GM12878 (cell line): ENCODE results near the gene CYP4A22. TPM values are rescaled to one million over a fixed set of nuclear protein-coding genes. Genes with fewer than 3 reads are reported as not detected.

ENCODE experiments used
- ATAC-seq: fragments of 200-7000 bp; cut with Tn5 transposase; 3 replicates; pipeline ENCODE4 v1.9.1; 2020; ENCODE audit warnings: mild to moderate bottlenecking, moderate library complexity
- BruUV-seq: library from RNA; stranded (reverse); fragments of 400-500 nt; replicated peaks from 2 replicates; lab custom pipeline; 2021; lab: Mats Ljungman, UMichigan
- CTCF ChIA-PET: fragments of 300-600 bp; sonication (Branson Sonifier 250); formaldehyde crosslinking; extraction: SDS; loops from one replicate; lab custom pipeline; 2021; ENCODE audit warnings: inconsistent platforms; lab: Yijun Ruan, JAX
- POLR2A ChIA-PET: fragments of 350-600 bp; formaldehyde crosslinking; extraction: SDS; loops from one replicate; lab custom pipeline; 2021; ENCODE audit warnings: inconsistent platforms; lab: Charles Lee
- RAD21 ChIA-PET: fragments of 300-600 bp; sonication (Branson Sonifier 250); formaldehyde crosslinking; loops from one replicate; lab custom pipeline; 2023; ENCODE audit warnings: antibody characterized with exemption; ENCODE audit not compliant: unreplicated experiment; lab: Charles Lee
- SMC1A ChIA-PET: fragments of 300-600 bp; sonication (Branson Sonifier 250); formaldehyde crosslinking; loops from one replicate; lab custom pipeline; 2023; ENCODE audit not compliant: unreplicated experiment, uncharacterized antibody; lab: Charles Lee
- DNase-seq: peaks from one replicate; pipeline ENCODE4 v3.0.0-alpha.2; 2011; ENCODE audit warnings: low read depth, low spot score
- FAIRE-seq: peaks from 3 replicates; lab custom pipeline; 2011; peaks lifted over from hg19 to GRCh38; lab: Jason Lieb, UNC
- H2AFZ ChIP-seq: 2 replicates; pipeline ENCODE4 v1.6.0; 2011; ENCODE audit warnings: low read depth, low read length, control low read depth; ENCODE audit not compliant: control insufficient read depth
- H3K27ac ChIP-seq: 2 replicates; pipeline ENCODE4 v1.5.1; 2011; ENCODE audit warnings: control low read depth; ENCODE audit not compliant: control insufficient read depth, insufficient read depth
- H3K27me3 ChIP-seq, 2 experiments: replicated peaks in 1 of 2; 2 replicates each; pipeline versions ENCODE4 v1.6.0 to v1.6.1; 2011; ENCODE audit warnings: low read length in 1 of 2; ENCODE audit not compliant: control insufficient read depth in 2 of 2, insufficient read depth in 2 of 2
- H3K36me3 ChIP-seq, 2 experiments: 2 replicates each; pipeline ENCODE4 v1.5.1; 2011; ENCODE audit warnings: low read length in 1 of 2; ENCODE audit not compliant: control insufficient read depth in 2 of 2, insufficient read depth in 2 of 2
- H3K4me1 ChIP-seq: 2 replicates; pipeline ENCODE4 v1.6.1; 2011; ENCODE audit warnings: mild to moderate bottlenecking, low read length, moderate library complexity, mixed read lengths; ENCODE audit not compliant: control insufficient read depth, insufficient read depth
- H3K4me2 ChIP-seq: 2 replicates; pipeline ENCODE4 v1.6.0; 2011; ENCODE audit warnings: control low read depth; ENCODE audit not compliant: control insufficient read depth, insufficient read depth
- H3K4me3 ChIP-seq: fragments of 200-600 bp; sonication (generic); 2 replicates; pipeline ENCODE4 v1.5.1; 2016
- H3K79me2 ChIP-seq: 2 replicates; pipeline ENCODE4 v1.6.0; 2011; ENCODE audit warnings: low read length; ENCODE audit not compliant: control insufficient read depth, insufficient read depth
- H3K9ac ChIP-seq: 2 replicates; pipeline ENCODE4 v1.8.0; 2011; ENCODE audit warnings: low read length, control low read depth, mixed read lengths; ENCODE audit not compliant: control insufficient read depth, insufficient read depth
- H3K9me3 ChIP-seq: replicated peaks from 3 replicates; pipeline ENCODE4 v1.5.1; 2011; ENCODE audit warnings: mild to moderate bottlenecking, low read length; ENCODE audit not compliant: control insufficient read depth, insufficient read depth
- H4K20me1 ChIP-seq: 2 replicates; pipeline ENCODE4 v1.6.0; 2011; ENCODE audit not compliant: control insufficient read depth, insufficient read depth
- BACH1 ChIP-seq: fragments of 450-650 bp; IDR thresholded peaks from 2 replicates; pipeline ENCODE4 v1.6.1; 2017; ENCODE audit warnings: mild to moderate bottlenecking, borderline replicate concordance
- CHD2 ChIP-seq: IDR thresholded peaks from 2 replicates; pipeline ENCODE4 v1.6.1; 2011; ENCODE audit warnings: low read depth, low read length, improper control_type of control experiment, borderline replicate concordance
- CHD4 ChIP-seq: fragments of 200-600 bp; sonication (generic); IDR thresholded peaks from 2 replicates; pipeline ENCODE4 v1.6.1; 2016; ENCODE audit warnings: mild to moderate bottlenecking
- DPF2 ChIP-seq: fragments of 450-650 bp; IDR thresholded peaks from 2 replicates; pipeline ENCODE4 v1.6.1; 2017; ENCODE audit warnings: mild to moderate bottlenecking
- EED ChIP-seq: sonication (generic); IDR thresholded peaks from 2 replicates; pipeline ENCODE4 v1.6.1; 2016; ENCODE audit warnings: antibody characterized with exemption, low read depth
- EP300 ChIP-seq, 2 experiments: fragments of 150-350 bp in 1 of 2; IDR thresholded peaks; 2 replicates each; pipeline ENCODE4 v1.6.1; 2011 to 2012; ENCODE audit warnings: low read depth in 2 of 2, low read length in 2 of 2, borderline replicate concordance in 1 of 2, improper control_type of control experiment in 1 of 2, inconsistent platforms in 1 of 2; ENCODE audit not compliant: control insufficient read depth in 1 of 2
- ESRRA ChIP-seq: IDR thresholded peaks from 2 replicates; pipeline ENCODE4 v1.6.1; 2012; ENCODE audit warnings: mild to moderate bottlenecking, low read length, improper control_type of control experiment
- HDGF ChIP-seq: fragments of 450-650 bp; IDR thresholded peaks from 2 replicates; pipeline ENCODE4 v1.6.1; 2016; ENCODE audit warnings: antibody characterized with exemption
- IKZF2 ChIP-seq, 2 experiments: fragments of 450-650 bp; IDR thresholded peaks; 2 replicates each; pipeline ENCODE4 v1.6.1; 2017; ENCODE audit warnings: mild to moderate bottlenecking in 2 of 2, moderate library complexity in 2 of 2
- LARP7 ChIP-seq: fragments of 450-650 bp; IDR thresholded peaks from 2 replicates; pipeline ENCODE4 v1.6.1; 2017; ENCODE audit warnings: mild to moderate bottlenecking
- POLR2A ChIP-seq: IDR thresholded peaks from 2 replicates; pipeline ENCODE4 v1.6.1; 2011; ENCODE audit warnings: low read depth, mild to moderate bottlenecking, low read length
- POLR2AphosphoS2 ChIP-seq: IDR thresholded peaks from 2 replicates; pipeline ENCODE4 v1.6.1; 2011; ENCODE audit warnings: low read depth, mild to moderate bottlenecking, low read length, improper control_type of control experiment, moderate library complexity
- POU2F2 ChIP-seq: IDR thresholded peaks from 3 replicates; pipeline ENCODE4 v1.6.1; 2011; ENCODE audit warnings: low read depth, mild to moderate bottlenecking, low read length, borderline replicate concordance
- RAD21 ChIP-seq: IDR thresholded peaks from 2 replicates; pipeline ENCODE4 v1.6.1; 2011; ENCODE audit warnings: mild to moderate bottlenecking, low read depth, low read length, moderate library complexity; ENCODE audit not compliant: insufficient read depth
- RCOR1 ChIP-seq: conservative IDR thresholded peaks from 2 replicates; pipeline ENCODE4 v1.6.1; 2012; ENCODE audit warnings: low read depth, low read length, improper control_type of control experiment
- SIX5 ChIP-seq: IDR thresholded peaks from 2 replicates; pipeline ENCODE4 v1.6.1; 2011; ENCODE audit warnings: mild to moderate bottlenecking, low read depth, low read length, moderate library complexity; ENCODE audit not compliant: severe bottlenecking
- SREBF1 ChIP-seq: IDR thresholded peaks from 2 replicates; pipeline ENCODE4 v1.6.1; 2012; ENCODE audit warnings: mild to moderate bottlenecking, low read length
- SUPT20H ChIP-seq: IDR thresholded peaks from 2 replicates; pipeline ENCODE4 v1.6.1; 2011; ENCODE audit warnings: low read depth, mild to moderate bottlenecking, low read length, moderate library complexity, borderline replicate concordance; ENCODE audit not compliant: control insufficient read depth
- YY1 ChIP-seq: IDR thresholded peaks from 2 replicates; pipeline ENCODE4 v1.6.1; 2011; ENCODE audit warnings: low read depth, mild to moderate bottlenecking, low read length
- ZBED1 ChIP-seq: IDR thresholded peaks from 2 replicates; pipeline ENCODE4 v1.6.1; 2016; ENCODE audit warnings: borderline replicate concordance
- WGBS: methylation state at CpG from one replicate; pipeline ENCODE4 v1.1.6; 2016; ENCODE audit warnings: low lambda C conversion rate; ENCODE audit not compliant: insufficient replicate concordance, insufficient coverage; ENCODE audit errors: missing lambda C conversion rate; 5-methylcytosine and 5-hydroxymethylcytosine counted together
- in situ Hi-C: fragments of 300-500 bp; cut with MboI; formaldehyde crosslinking; loops from 9 replicates; pipeline ENCODE4 v1.14.3; 2018; ENCODE audit warnings: mixed read lengths
- intact Hi-C: fragments of 100-400 bp; cut with micrococcal nuclease; formaldehyde crosslinking; loops from one replicate; pipeline ENCODE4 v1.14.2; 2022; ENCODE audit not compliant: unreplicated experiment
- polyA plus RNA-seq, 11 experiments: library from polyadenylated mRNA; depleted of rRNA in 4 of 11; unstranded in 6 of 11; stranded (reverse) in 5 of 11; fragments of >200 nt; fragmentation: Nextera tagmentation in 4 of 11; fragmentation: Illumina TruSeq in 1 of 11; extraction: Ambion mirVana in 4 of 11; extraction: Trizol in 1 of 11; gene quantifications; 1 replicate in 1 of 11; 2 replicates in 10 of 11; pipeline versions ENCODE4 v1.2.1 to v1.2.3, GENCODE V29; 2011 to 2016; ENCODE audit warnings: inconsistent platforms in 2 of 11, missing spikeins in 2 of 11, low read depth in 1 of 11
- total RNA-seq, 4 experiments: library from RNA; depleted of rRNA in 3 of 4; stranded (reverse); fragments of >200 nt in 3 of 4; fragmentation: Illumina TruSeq in 1 of 4; extraction: Trizol in 1 of 4; gene quantifications; 2 replicates each; pipeline versions ENCODE4 v1.2.1 to v1.2.3, GENCODE V29; 2013 to 2021
- TF ChIP-seq, protein P1 (sequence below): IDR thresholded peaks from 2 replicates; pipeline ENCODE4 v1.6.1; 2012; ENCODE audit warnings: low read depth, low read length, improper control_type of control experiment
- TF ChIP-seq, protein P2 (sequence below): fragments of 450-650 bp; IDR thresholded peaks from 2 replicates; pipeline ENCODE4 v1.6.1; 2014; ENCODE audit warnings: mild to moderate bottlenecking

CYP4A22 gene
- total and polyA plus RNA-seq, 10 of the 15 experiments (the other 5 are each of a cell fraction or from before 2014, with no cell fraction given) = not detected

- POLR2A ChIA-PET = no interaction called here
- CTCF ChIA-PET = interaction anchor here (0.6 to 2.7 kb wide), 10 partner anchors 17 to 729 kb away, joined by 3 to 11 read pairs (median 3); no protein-coding TSS in a partner anchor
- Histone ChIP-seq H3K4me2 (no peak overlapping the region), H3K79me2 (no peaks in the 10 kb centered on the region), H3K4me3 (no peak overlapping the region), H3K9ac (no peak overlapping the region), H4K20me1 (no peaks in the 10 kb centered on the region), H3K9me3 (no peaks in the 10 kb centered on the region), H3K27ac (no peak overlapping the region), H2AFZ (no peak overlapping the region), H3K36me3 (no peaks in the 10 kb centered on the region), H3K4me1 (peaks cover 3% of the 10 kb centered on the region; the same call in 1 of the 2 replicates), H3K27me3 (no peaks in the 10 kb centered on the region)
- SMC1A ChIA-PET = interaction anchor here (1.1 kb wide), 1 partner anchor 87 kb away, joined by 4 read pairs; no protein-coding TSS in a partner anchor
- intact Hi-C loops = loop anchor here (10.0 kb wide), 2 partner anchors 259 to 311 kb away; partner anchors contain the start of gene FOXD2
- no TSS peak for BruUV-seq
- ATAC-seq (peak; percentile 67), FAIRE-seq (peak; percentile 70), DNase-seq (no peak)
- in situ Hi-C loops = no loop called here
- RAD21 ChIA-PET = no interaction called here
- 12% methylated on average over 11 of the region's 11 CpGs for WGBS
- TF ChIP-seq ZBED1 (no peak), CHD2 (0 out of 2 replicates have a peak, but pooled peaks have one; percentile 25), SIX5 (no peak), SUPT20H (no peak), ESRRA (no peak), POLR2A (no peak), POU2F2 (no peak), HDGF (no peak), EP300 (IDR thresholded peaks at IDR 0.05; ENCODE audit: borderline replicate concordance in 1 of 2, control insufficient read depth in 1 of 2, low read depth in 2 of 2, low read length in 2 of 2) (no peak), DPF2 (no peak), RCOR1 (no peak), BACH1 (no peak), RAD21 (peak; percentile 47), LARP7 (no peak), POLR2AphosphoS2 (no peak), EED (no peak), YY1 (0 out of 2 replicates have a peak, but pooled peaks have one; percentile 46), IKZF2 (IDR thresholded peaks at IDR 0.05) (no peak), CHD4 (no peak), SREBF1 (no peak)
- TF ChIP-seq, protein P1, sequence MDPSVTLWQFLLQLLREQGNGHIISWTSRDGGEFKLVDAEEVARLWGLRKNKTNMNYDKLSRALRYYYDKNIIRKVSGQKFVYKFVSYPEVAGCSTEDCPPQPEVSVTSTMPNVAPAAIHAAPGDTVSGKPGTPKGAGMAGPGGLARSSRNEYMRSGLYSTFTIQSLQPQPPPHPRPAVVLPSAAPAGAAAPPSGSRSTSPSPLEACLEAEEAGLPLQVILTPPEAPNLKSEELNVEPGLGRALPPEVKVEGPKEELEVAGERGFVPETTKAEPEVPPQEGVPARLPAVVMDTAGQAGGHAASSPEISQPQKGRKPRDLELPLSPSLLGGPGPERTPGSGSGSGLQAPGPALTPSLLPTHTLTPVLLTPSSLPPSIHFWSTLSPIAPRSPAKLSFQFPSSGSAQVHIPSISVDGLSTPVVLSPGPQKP = no peak
- TF ChIP-seq, protein P2, sequence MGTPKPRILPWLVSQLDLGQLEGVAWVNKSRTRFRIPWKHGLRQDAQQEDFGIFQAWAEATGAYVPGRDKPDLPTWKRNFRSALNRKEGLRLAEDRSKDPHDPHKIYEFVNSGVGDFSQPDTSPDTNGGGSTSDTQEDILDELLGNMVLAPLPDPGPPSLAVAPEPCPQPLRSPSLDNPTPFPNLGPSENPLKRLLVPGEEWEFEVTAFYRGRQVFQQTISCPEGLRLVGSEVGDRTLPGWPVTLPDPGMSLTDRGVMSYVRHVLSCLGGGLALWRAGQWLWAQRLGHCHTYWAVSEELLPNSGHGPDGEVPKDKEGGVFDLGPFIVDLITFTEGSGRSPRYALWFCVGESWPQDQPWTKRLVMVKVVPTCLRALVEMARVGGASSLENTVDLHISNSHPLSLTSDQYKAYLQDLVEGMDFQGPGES = no peak
Observed at GRCh38 chr1:47175227-47175934, 38.1 kb downstream of the CYP4A22 start.
